Lower leg skin (tissue), 3 donors: ENCODE results near the gene PLEKHA4.

Experiments
- CTCF ChIP-seq, 3 donors: fragments of 450-650 bp; IDR thresholded peaks; one replicate each; pipeline ENCODE4 v1.5.1; 2016; ENCODE audit warnings: antibody characterized with exemption in 3 of 3, mild to moderate bottlenecking in 3 of 3, moderate library complexity in 2 of 3
- POLR2A ChIP-seq, 2 donors: fragments of 450-650 bp; IDR thresholded peaks; one replicate each; pipeline ENCODE4 v1.6.1; 2016 to 2017; ENCODE audit warnings: antibody characterized with exemption in 2 of 2, mild to moderate bottlenecking in 1 of 2, moderate library complexity in 1 of 2

GRCh38 chr19:48868114-48868886 lies at the start of gene PLEKHA4:
- TF ChIP-seq POLR2A (IDR thresholded peaks at IDR 0.05) (no peak), CTCF (IDR thresholded peaks at IDR 0.05) (no peak)
